MM.1S (cell line): ENCODE data around the gene DAB1.

Experiments
- DNase-seq: peaks from one replicate; pipeline ENCODE4 v3.0.0-alpha.2; 2015
- H2AFZ ChIP-seq: fragments of 300-600 bp; sonication (generic); 2 replicates; pipeline ENCODE4 v1.6.0; 2016; ENCODE audit warnings: antibody characterized with exemption, low read length
- H3F3A ChIP-seq: fragments of 300-600 bp; sonication (generic); 2 replicates; pipeline ENCODE4 v1.6.1; 2016; ENCODE audit warnings: mild to moderate bottlenecking, antibody characterized with exemption, low read length, moderate library complexity, mixed read lengths; ENCODE audit not compliant: insufficient read depth
- H3K27ac ChIP-seq: fragments of 300-600 bp; sonication (generic); 2 replicates; pipeline ENCODE4 v1.5.1; 2016; ENCODE audit warnings: mild to moderate bottlenecking, low read length
- H3K27me3 ChIP-seq: fragments of 300-600 bp; sonication (generic); replicated peaks from 2 replicates; pipeline ENCODE4 v1.6.0; 2016; ENCODE audit warnings: low read length; ENCODE audit not compliant: insufficient read depth
- H3K36me3 ChIP-seq: fragments of 300-600 bp; sonication (generic); replicated peaks from 2 replicates; pipeline ENCODE4 v1.6.1; 2016; ENCODE audit warnings: mild to moderate bottlenecking, low read length, mixed read lengths; ENCODE audit not compliant: insufficient read depth
- H3K4me1 ChIP-seq: fragments of 300-600 bp; sonication (generic); 2 replicates; pipeline ENCODE4 v1.6.1; 2016; ENCODE audit warnings: low read length, mixed read lengths
- H3K4me2 ChIP-seq: fragments of 300-600 bp; sonication (generic); 2 replicates; pipeline ENCODE4 v1.6.0; 2016; ENCODE audit warnings: low read depth, low read length
- H3K4me3 ChIP-seq: fragments of 300-600 bp; sonication (generic); 2 replicates; pipeline ENCODE4 v1.5.1; 2016; ENCODE audit warnings: low read length, mixed read lengths
- H3K79me2 ChIP-seq: fragments of 300-600 bp; sonication (generic); 2 replicates; pipeline ENCODE4 v1.6.1; 2016; ENCODE audit warnings: mixed run types, low read length, mixed read lengths
- H3K9ac ChIP-seq: fragments of 300-600 bp; sonication (generic); 2 replicates; pipeline ENCODE4 v1.6.1; 2016; ENCODE audit warnings: low read length, mixed read lengths
- H3K9me2 ChIP-seq: fragments of 300-600 bp; sonication (generic); replicated peaks from 2 replicates; pipeline ENCODE4 v1.6.1; 2016; ENCODE audit warnings: mild to moderate bottlenecking, low read length, mixed read lengths; ENCODE audit not compliant: insufficient read depth
- H3K9me3 ChIP-seq: fragments of 300-600 bp; sonication (generic); replicated peaks from 2 replicates; pipeline ENCODE4 v1.6.1; 2016; ENCODE audit warnings: mild to moderate bottlenecking, low read length, mixed read lengths; ENCODE audit not compliant: insufficient read depth
- H4K20me1 ChIP-seq: fragments of 300-600 bp; sonication (generic); 2 replicates; pipeline ENCODE4 v1.6.1; 2016; ENCODE audit warnings: mild to moderate bottlenecking, low read length, moderate library complexity, mixed read lengths; ENCODE audit not compliant: insufficient read depth
- EZH2 ChIP-seq: fragments of 300-600 bp; sonication (generic); optimal IDR thresholded peaks from 2 replicates; pipeline ENCODE3; 2017; ENCODE audit warnings: low read depth, mild to moderate bottlenecking, antibody characterized with exemption, low read length, mixed read lengths
- EZH2phosphoT487 ChIP-seq: fragments of 300-600 bp; sonication (generic); IDR thresholded peaks from 2 replicates; pipeline ENCODE4 v1.6.1; 2018; ENCODE audit warnings: antibody characterized with exemption, low read length
- TF ChIP-seq, protein P1 (sequence below): fragments of 300-600 bp; sonication (generic); IDR thresholded peaks from 2 replicates; pipeline ENCODE4 v1.5.1; 2016; ENCODE audit warnings: antibody characterized with exemption, low read length, mixed read lengths

Gene DAB1

DNA sequence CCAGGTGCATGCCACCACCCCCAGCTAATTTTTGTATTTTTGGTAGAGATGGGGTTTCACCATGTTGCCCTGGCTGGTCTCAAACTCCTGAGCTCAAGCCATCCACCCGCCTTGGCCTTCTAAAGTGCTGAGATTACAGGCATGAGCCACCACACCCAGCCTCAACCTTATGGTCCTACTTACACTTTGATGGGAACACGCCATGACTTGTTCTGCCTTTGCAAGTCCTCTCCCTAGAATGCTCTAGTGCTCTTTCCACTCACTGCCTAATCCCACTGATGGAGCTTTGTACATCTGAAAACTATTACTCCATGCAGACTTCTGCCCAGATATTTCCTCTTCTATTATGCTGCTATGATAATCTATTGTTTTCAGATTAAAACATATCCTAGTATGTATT lies 174.3 kb downstream of the DAB1 start:
- Histone ChIP-seq H3K9me3 (no peaks in the 10 kb centered on the region), H3K36me3 (no peaks in the 10 kb centered on the region), H4K20me1 (no peaks in the 10 kb centered on the region), H2AFZ (no peak overlapping the region), H3K9me2 (no peaks in the 10 kb centered on the region), H3F3A (no peaks in the 10 kb centered on the region), H3K27ac (no peak overlapping the region), H3K79me2 (no peaks in the 10 kb centered on the region), H3K4me3 (no peak overlapping the region), H3K9ac (no peak overlapping the region), H3K4me1 (no peaks in the 10 kb centered on the region), H3K4me2 (no peak overlapping the region), H3K27me3 (no peaks in the 10 kb centered on the region)
- DNase-seq = no peak
- no peak for TF ChIP-seq EZH2phosphoT487
- no peak for TF ChIP-seq EZH2
- TF ChIP-seq, protein P1, sequence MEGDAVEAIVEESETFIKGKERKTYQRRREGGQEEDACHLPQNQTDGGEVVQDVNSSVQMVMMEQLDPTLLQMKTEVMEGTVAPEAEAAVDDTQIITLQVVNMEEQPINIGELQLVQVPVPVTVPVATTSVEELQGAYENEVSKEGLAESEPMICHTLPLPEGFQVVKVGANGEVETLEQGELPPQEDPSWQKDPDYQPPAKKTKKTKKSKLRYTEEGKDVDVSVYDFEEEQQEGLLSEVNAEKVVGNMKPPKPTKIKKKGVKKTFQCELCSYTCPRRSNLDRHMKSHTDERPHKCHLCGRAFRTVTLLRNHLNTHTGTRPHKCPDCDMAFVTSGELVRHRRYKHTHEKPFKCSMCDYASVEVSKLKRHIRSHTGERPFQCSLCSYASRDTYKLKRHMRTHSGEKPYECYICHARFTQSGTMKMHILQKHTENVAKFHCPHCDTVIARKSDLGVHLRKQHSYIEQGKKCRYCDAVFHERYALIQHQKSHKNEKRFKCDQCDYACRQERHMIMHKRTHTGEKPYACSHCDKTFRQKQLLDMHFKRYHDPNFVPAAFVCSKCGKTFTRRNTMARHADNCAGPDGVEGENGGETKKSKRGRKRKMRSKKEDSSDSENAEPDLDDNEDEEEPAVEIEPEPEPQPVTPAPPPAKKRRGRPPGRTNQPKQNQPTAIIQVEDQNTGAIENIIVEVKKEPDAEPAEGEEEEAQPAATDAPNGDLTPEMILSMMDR = no peak

DNA sequence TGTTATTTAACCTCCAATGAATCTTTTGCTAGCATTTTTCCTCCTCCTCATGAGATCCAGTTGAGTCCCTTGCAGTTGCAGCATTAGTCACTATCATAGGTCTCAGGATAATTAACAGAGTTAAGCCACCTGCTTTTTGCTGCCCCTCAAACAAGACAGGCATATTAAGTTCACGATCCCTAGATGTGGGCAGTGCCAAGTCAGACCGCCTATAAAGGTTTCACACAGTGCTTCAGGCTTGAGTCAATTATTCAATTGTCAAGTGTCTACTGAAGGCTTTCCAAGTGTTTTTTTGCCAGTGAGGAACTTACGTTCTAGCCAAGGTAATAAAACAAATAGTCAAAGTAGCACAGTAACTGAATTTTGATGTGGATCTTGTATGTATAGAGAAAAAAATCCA lies 175.0 kb downstream of the DAB1 start:
- Histone ChIP-seq H3K4me2 (no peak overlapping the region), H2AFZ (no peak overlapping the region), H3K4me3 (no peak overlapping the region), H3K9me3 (no peaks in the 10 kb centered on the region), H3K27me3 (no peaks in the 10 kb centered on the region), H3K4me1 (no peaks in the 10 kb centered on the region), H3K27ac (no peak overlapping the region), H3K9me2 (no peaks in the 10 kb centered on the region), H4K20me1 (no peaks in the 10 kb centered on the region), H3K79me2 (no peaks in the 10 kb centered on the region), H3F3A (no peaks in the 10 kb centered on the region), H3K9ac (no peak overlapping the region), H3K36me3 (no peaks in the 10 kb centered on the region)
- DNase-seq = no peak
- TF ChIP-seq EZH2phosphoT487 (no peak), EZH2 (no peak)
- TF ChIP-seq, protein P1 = no peak

DNA sequence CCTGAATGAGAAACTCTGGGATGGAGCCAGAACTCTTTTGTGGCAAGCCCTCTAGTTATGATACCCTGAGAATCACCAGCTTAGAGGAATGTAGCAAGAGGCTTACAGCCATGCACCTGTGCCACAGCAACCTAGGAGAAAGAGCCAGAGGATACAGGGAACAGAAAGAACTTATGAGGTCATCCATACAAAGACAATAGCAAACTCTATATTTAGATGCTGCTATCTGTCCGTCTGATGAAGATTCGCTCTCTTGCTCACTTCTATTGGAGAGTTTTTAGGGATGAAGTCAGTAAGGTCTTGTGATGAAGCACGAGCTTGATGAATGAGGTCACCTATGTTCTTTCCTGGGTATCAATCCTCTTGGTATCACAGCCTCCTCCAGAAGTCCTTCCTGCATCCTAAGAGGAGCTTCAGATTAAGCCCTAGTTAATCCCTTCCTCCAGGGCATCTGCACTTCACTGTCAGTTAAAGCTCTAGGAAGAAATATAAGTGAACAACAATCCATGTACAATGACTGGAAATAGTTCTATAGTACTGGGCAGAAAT lies 185.6 kb downstream of the DAB1 start:
- Histone ChIP-seq H3K9me2 (no peaks in the 10 kb centered on the region), H3K4me2 (no peak overlapping the region), H3F3A (no peaks in the 10 kb centered on the region), H3K4me3 (no peak overlapping the region), H4K20me1 (no peaks in the 10 kb centered on the region), H3K27me3 (no peaks in the 10 kb centered on the region), H3K36me3 (no peaks in the 10 kb centered on the region), H3K9me3 (no peaks in the 10 kb centered on the region), H3K27ac (no peak overlapping the region), H2AFZ (no peak overlapping the region), H3K79me2 (no peaks in the 10 kb centered on the region), H3K9ac (no peak overlapping the region), H3K4me1 (no peaks in the 10 kb centered on the region)
- DNase-seq = no peak
- TF ChIP-seq, protein P1 = no peak
- TF ChIP-seq EZH2 (no peak), EZH2phosphoT487 (no peak)
